IMR-90 (cell line): ENCODE data around the gene PLIN5. TPM values are rescaled to one million over a fixed set of nuclear protein-coding genes. Genes with fewer than 3 reads are reported as not detected.

Experiments
- ATAC-seq: fragments of 200-7000 bp; cut with Tn5 transposase; 2 replicates; pipeline ENCODE4 v1.9.1; 2020; ENCODE audit warnings: low read depth, mild to moderate bottlenecking, moderate library complexity
- BruUV-seq: library from RNA; stranded (reverse); fragments of 400-500 nt; replicated peaks from 2 replicates; lab custom pipeline; 2021; lab: Mats Ljungman, UMichigan
- CTCF ChIA-PET: fragments of 300-600 bp; formaldehyde crosslinking; extraction: SDS; loops from one replicate; lab custom pipeline; 2021; ENCODE audit warnings: antibody characterized with exemption; lab: Yijun Ruan, JAX
- POLR2A ChIA-PET: fragments of 300-600 bp; sonication (Branson Sonifier 250); formaldehyde crosslinking; loops from one replicate; lab custom pipeline; 2022; ENCODE audit warnings: antibody characterized with exemption; ENCODE audit not compliant: unreplicated experiment; lab: Charles Lee
- DNase-seq: peaks from one replicate; pipeline ENCODE4 v3.0.0; 2013
- H2AFZ ChIP-seq: replicated peaks from 2 replicates; pipeline ENCODE3; 2013; ENCODE audit warnings: low read length, mild to moderate bottlenecking; ENCODE audit not compliant: poor library complexity
- H2AK5ac ChIP-seq: 2 replicates; pipeline ENCODE4 v1.6.1; 2013; ENCODE audit warnings: low read depth, low read length, inconsistent platforms
- H2AK9ac ChIP-seq: replicated peaks from 2 replicates; pipeline ENCODE3; 2013; ENCODE audit warnings: mild to moderate bottlenecking, low read depth, low read length, moderate library complexity; ENCODE audit not compliant: poor library complexity
- H2BK120ac ChIP-seq: 2 replicates; pipeline ENCODE4 v1.6.1; 2013; ENCODE audit warnings: low read depth, low read length, inconsistent platforms
- H2BK15ac ChIP-seq: 3 replicates; pipeline ENCODE4 v1.6.1; 2013; ENCODE audit warnings: low read depth, low read length, inconsistent platforms
- H2BK20ac ChIP-seq: 2 replicates; pipeline ENCODE4 v1.6.1; 2013; ENCODE audit warnings: low read depth, mild to moderate bottlenecking, inconsistent platforms, low read length, moderate library complexity
- H2BK5ac ChIP-seq: 2 replicates; pipeline ENCODE4 v1.6.1; 2013; ENCODE audit warnings: mild to moderate bottlenecking, low read depth, low read length, inconsistent platforms; ENCODE audit not compliant: poor library complexity, severe bottlenecking
- H3K14ac ChIP-seq: replicated peaks from 2 replicates; pipeline ENCODE4 v1.6.1; 2013; ENCODE audit warnings: low read depth, low read length, inconsistent platforms
- H3K18ac ChIP-seq: 2 replicates; pipeline ENCODE4 v1.6.1; 2013; ENCODE audit warnings: low read depth, low read length, control low read depth
- H3K23ac ChIP-seq: 2 replicates; pipeline ENCODE4 v1.6.1; 2013; ENCODE audit warnings: low read depth, low read length, inconsistent platforms
- H3K27ac ChIP-seq: 2 replicates; pipeline ENCODE4 v1.5.1; 2013; ENCODE audit warnings: mild to moderate bottlenecking, control low read depth, low read length; ENCODE audit not compliant: insufficient read depth
- H3K27me3 ChIP-seq: 2 replicates; pipeline ENCODE4 v1.6.1; 2013; ENCODE audit warnings: low read length; ENCODE audit not compliant: control insufficient read depth, insufficient read depth
- H3K36me3 ChIP-seq: 2 replicates; pipeline ENCODE4 v1.6.1; 2013; ENCODE audit warnings: low read length, mixed read lengths; ENCODE audit not compliant: control insufficient read depth, insufficient read depth
- H3K4ac ChIP-seq: 2 replicates; pipeline ENCODE4 v1.6.1; 2013; ENCODE audit warnings: low read depth, low read length, inconsistent platforms
- H3K4me1 ChIP-seq: 2 replicates; pipeline ENCODE4 v1.6.1; 2013; ENCODE audit warnings: low read length, mixed read lengths; ENCODE audit not compliant: control insufficient read depth, insufficient read depth
- H3K4me2 ChIP-seq: 2 replicates; pipeline ENCODE4 v1.6.1; 2013; ENCODE audit warnings: low read depth, mild to moderate bottlenecking, control low read depth, low read length, moderate library complexity
- H3K4me3 ChIP-seq: 2 replicates; pipeline ENCODE4 v1.5.1; 2013; ENCODE audit warnings: low read depth, mild to moderate bottlenecking, control low read depth, low read length, moderate library complexity; ENCODE audit not compliant: insufficient read depth
- H3K56ac ChIP-seq: 2 replicates; pipeline ENCODE4 v1.6.1; 2013; ENCODE audit warnings: low read length, inconsistent platforms; ENCODE audit not compliant: insufficient read depth; ENCODE audit errors: extremely low read depth
- H3K79me1 ChIP-seq, 2 experiments: 2 replicates each; pipeline ENCODE4 v1.6.1; 2013; ENCODE audit warnings: low read length in 2 of 2, inconsistent platforms in 1 of 2, low read depth in 1 of 2
- H3K9ac ChIP-seq: 2 replicates; pipeline ENCODE4 v1.6.1; 2013; ENCODE audit warnings: low read depth, low read length, control low read depth
- H3K9me1 ChIP-seq: 2 replicates; pipeline ENCODE4 v1.6.1; 2013; ENCODE audit warnings: low read length, inconsistent platforms; ENCODE audit not compliant: insufficient read depth
- H3K9me3 ChIP-seq: 2 replicates; pipeline ENCODE4 v1.6.1; 2013; ENCODE audit warnings: low read length; ENCODE audit not compliant: control insufficient read depth, insufficient read depth
- H4K20me1 ChIP-seq: 2 replicates; pipeline ENCODE4 v1.6.1; 2013; ENCODE audit warnings: low read length, inconsistent platforms; ENCODE audit not compliant: insufficient read depth
- H4K5ac ChIP-seq: 2 replicates; pipeline ENCODE4 v1.6.1; 2013; ENCODE audit warnings: mild to moderate bottlenecking, low read depth, low read length, control low read depth
- H4K8ac ChIP-seq, 2 experiments: 2 replicates each; pipeline ENCODE4 v1.6.1; 2013; ENCODE audit warnings: low read depth in 2 of 2, low read length in 2 of 2, control low read depth in 1 of 2, inconsistent platforms in 1 of 2
- H4K91ac ChIP-seq: 2 replicates; pipeline ENCODE4 v1.6.1; 2013; ENCODE audit warnings: low read depth, low read length, inconsistent platforms; ENCODE audit not compliant: insufficient read depth
- BHLHE40 ChIP-seq: fragments of 150-350 bp; IDR thresholded peaks from 2 replicates; pipeline ENCODE4 v1.6.1; 2016; ENCODE audit warnings: mild to moderate bottlenecking, low read depth, low read length
- MAFK ChIP-seq: IDR thresholded peaks from 2 replicates; pipeline ENCODE4 v1.6.1; 2012; ENCODE audit warnings: low read depth, low read length, improper control_type of control experiment
- POLR2A ChIP-seq: IDR thresholded peaks from 2 replicates; pipeline ENCODE4 v1.6.1; 2012; ENCODE audit warnings: mild to moderate bottlenecking, low read depth, low read length
- RAD21 ChIP-seq: IDR thresholded peaks from 2 replicates; pipeline ENCODE4 v1.6.1; 2012; ENCODE audit warnings: low read length, improper control_type of control experiment
- WGBS, 2 experiments: methylation state at CpG; one replicate each; pipeline versions ENCODE4 v1.1.5 to v1.1.7; 2013; ENCODE audit warnings: missing lambda C conversion rate in 2 of 2; ENCODE audit not compliant: insufficient read length in 1 of 2; ENCODE audit errors: extremely low coverage in 2 of 2; 5-methylcytosine and 5-hydroxymethylcytosine counted together
- dilution Hi-C: fragments of 300-500 bp; cut with HindIII; formaldehyde crosslinking; loops from one replicate; pipeline ENCODE4 v1.14.3; 2018; ENCODE audit warnings: low sequenced_read_pairs; ENCODE audit not compliant: unreplicated experiment
- in situ Hi-C: fragments of 300-500 bp; cut with MboI; formaldehyde crosslinking; loops from 3 replicates; pipeline ENCODE4 v1.14.3; 2019; ENCODE audit warnings: low sequenced_read_pairs, inconsistent platforms, mixed read lengths
- intact Hi-C: fragments of 100-400 bp; cut with micrococcal nuclease; formaldehyde crosslinking; loops from 2 replicates; pipeline ENCODE4 v1.10.0; 2022
- polyA plus RNA-seq, 3 experiments: library from polyadenylated mRNA; depleted of rRNA; stranded (reverse); fragments of >200 nt; gene quantifications; 2 replicates each; pipeline ENCODE4 v1.2.3, GENCODE V29; 2012; ENCODE audit warnings: low replicate concordance in 1 of 3
- total RNA-seq: library from RNA; depleted of rRNA; stranded (reverse); fragments of >200 nt; gene quantifications from 2 replicates; pipeline ENCODE4 v1.2.3, GENCODE V29; 2012

PLIN5 gene
- total and polyA plus RNA-seq, 2 of the 4 experiments (the other 2 are of a cell fraction): not detected

DNA sequence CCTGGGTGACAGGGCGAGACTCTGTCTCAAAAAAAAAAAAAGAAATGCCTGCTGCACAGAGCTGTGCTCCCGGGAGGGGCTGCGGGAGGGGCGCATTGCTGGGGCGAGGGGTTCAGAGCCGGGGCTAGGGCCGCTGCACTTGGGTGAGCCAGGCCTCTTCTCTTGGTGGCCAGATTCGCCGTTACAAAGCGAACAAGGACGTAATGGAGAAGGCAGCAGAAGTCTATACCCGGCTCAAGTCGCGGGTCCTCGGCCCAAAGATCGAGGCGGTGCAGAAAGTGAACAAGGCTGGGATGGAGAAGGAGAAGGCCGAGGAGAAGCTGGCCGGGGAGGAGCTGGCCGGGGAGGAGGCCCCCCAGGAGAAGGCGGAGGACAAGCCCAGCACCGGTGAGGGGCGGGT is 35.7 kb downstream of the PLIN5 start:
- dilution Hi-C loops (no loop called here), intact Hi-C loops (no loop called here), in situ Hi-C loops (no loop called here)
- Histone ChIP-seq H2BK15ac (no peak overlapping the region), H2BK120ac (no peak overlapping the region), H2AFZ (no peak overlapping the region), H4K8ac (no peak overlapping the region), H3K4ac (no peak overlapping the region), H3K4me1 (no peaks in the 10 kb centered on the region), H3K4me3 (no peak overlapping the region), H3K9me1 (no peaks in the 10 kb centered on the region), H3K27me3 (no peaks in the 10 kb centered on the region), H3K79me1 (no peaks in the 10 kb centered on the region), H3K56ac (no peak overlapping the region), H2BK5ac (no peak overlapping the region), H4K20me1 (no peaks in the 10 kb centered on the region), H3K18ac (no peak overlapping the region), H3K14ac (no peak overlapping the region), H4K91ac (no peak overlapping the region), H2AK5ac (no peak overlapping the region), H2AK9ac (no peak overlapping the region), H3K36me3 (peaks cover 73% of the 10 kb centered on the region), H3K23ac (no peak overlapping the region), H3K9me3 (no peaks in the 10 kb centered on the region), H3K9ac (no peak overlapping the region), H3K27ac (no peak overlapping the region), H3K4me2 (no peak overlapping the region), H2BK20ac (no peak overlapping the region), H4K5ac (no peak overlapping the region)
- DNase-seq (no peak), ATAC-seq (no peak)
- ChIA-PET CTCF (no interaction called here), POLR2A (no interaction called here)
- TF ChIP-seq BHLHE40: no peak
- no peak for TF ChIP-seq RAD21
- TF ChIP-seq POLR2A: no peak
- no peak for TF ChIP-seq MAFK
- no TSS peak for BruUV-seq
- WGBS, 2 experiments: 100% methylated on average over 11 of the region's 23 CpGs; no CpG with 5 or more reads in 1 of the 2 experiments
